Measurements from ENCODE around the gene WFDC5. TPM values are rescaled to one million over a fixed set of nuclear protein-coding genes. Genes with fewer than 3 reads are reported as not detected.

WFDC5 gene
- polyA plus RNA-seq, 1 of the 3 experiments (the other 2 are of a cell fraction), result 0.08 TPM

GRCh38 chr20:45096781-45097180 is 18.2 kb downstream of the WFDC5 start:
- POLR2A ChIA-PET, result no interaction called here
- no peak overlapping the region for H3K9ac ChIP-seq
- 78% methylated on average over 9 of the region's 9 CpGs for WGBS (ENCODE audit: low lambda C conversion rate)
- no peaks in the 10 kb centered on the region for H3K27me3 ChIP-seq (ENCODE audit: insufficient read depth)
- no peaks in the 10 kb centered on the region for H3K9me3 ChIP-seq
- H4K20me1 ChIP-seq (ENCODE audit: insufficient read depth), result no peaks in the 10 kb centered on the region
- DNase-seq, result no peak
- H3K36me3 ChIP-seq (replicated peaks in 1 of 2; ENCODE audit: control insufficient read depth in 1 of 2, insufficient read depth in 2 of 2, low read length in 1 of 2), result no peaks in the 10 kb centered on the region
- H3K4me2 ChIP-seq, result no peak overlapping the region
- no peak overlapping the region for H2AFZ ChIP-seq (ENCODE audit: low read depth)
- H3K27ac ChIP-seq (ENCODE audit: low read depth in 2 of 2, low read length in 1 of 2), result no peak overlapping the region
- CTCF ChIA-PET, result interaction anchor here (0.8 to 9.3 kb wide), 36 partner anchors 9 to 674 kb away, joined by 3 to 158 read pairs (median 6); partner anchors contain the start of genes WFDC12 and WFDC5
- no peaks in the 10 kb centered on the region for H3K79me2 ChIP-seq (ENCODE audit: insufficient read depth)
- H3K4me3 ChIP-seq (ENCODE audit: low read depth in 2 of 2, low read length in 1 of 2), result no peak overlapping the region
- no peaks in the 10 kb centered on the region for H3F3A ChIP-seq (replicated peaks; ENCODE audit: insufficient read depth)
- H3K9me2 ChIP-seq, result no peaks in the 10 kb centered on the region
- no peak for TF ChIP-seq TAF1 (IDR thresholded peaks at IDR 0.05; ENCODE audit: borderline replicate concordance, low read depth, low read length)
- peak; percentile 9; the same call in 1 of the 2 replicates for TF ChIP-seq FOSL2 (IDR thresholded peaks at IDR 0.05; ENCODE audit: borderline replicate concordance, low read depth)
- peaks cover 0 to 4% of the 10 kb centered on the region in 2 experiments; a peak in 1 of 4 replicates for H3K4me1 ChIP-seq (ENCODE audit: control insufficient read depth in 1 of 2, insufficient read depth in 2 of 2, low read depth in 1 of 2, low read length in 1 of 2)

DNA sequence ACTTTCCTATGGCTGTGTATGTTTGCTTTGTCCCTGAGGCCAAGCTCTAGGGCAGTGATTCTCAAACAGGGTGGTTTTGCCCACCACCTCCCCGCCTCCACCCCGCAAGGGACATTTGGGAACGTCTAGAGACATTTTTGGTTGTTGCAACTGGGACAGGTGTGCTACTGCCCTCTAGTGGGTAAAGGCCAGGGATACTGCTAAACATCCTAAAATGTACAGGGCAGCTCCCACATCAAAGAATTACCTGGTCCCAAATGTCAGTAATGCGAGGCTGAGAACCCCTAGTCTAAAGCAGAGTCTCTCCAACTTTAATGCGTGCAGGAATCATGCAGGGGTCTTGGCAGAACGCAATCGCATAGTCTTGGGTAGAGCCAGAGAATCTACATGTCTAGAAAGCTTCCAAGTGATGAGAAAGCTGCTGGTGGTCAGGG is 19.2 kb downstream of the WFDC5 start:
- peak; percentile 85 for TF ChIP-seq SMC3 (IDR thresholded peaks at IDR 0.05; ENCODE audit: low read depth, low read length)
- peak; percentile 78 for TF ChIP-seq RAD21 (IDR thresholded peaks at IDR 0.05; ENCODE audit: low read length)
- no peak for TF ChIP-seq TAF1 (IDR thresholded peaks at IDR 0.05; ENCODE audit: borderline replicate concordance, low read depth, low read length)
- TF ChIP-seq YY1 (IDR thresholded peaks at IDR 0.05; ENCODE audit: low read depth), result no peak
- TF ChIP-seq EZH2phosphoT487 (IDR thresholded peaks at IDR 0.05; ENCODE audit: borderline replicate concordance, low read depth), result no peak
- TF ChIP-seq TEAD4 (IDR thresholded peaks at IDR 0.05; ENCODE audit: borderline replicate concordance, insufficient read depth), result no peak
- TF ChIP-seq POLR2AphosphoS5 (IDR thresholded peaks at IDR 0.05; ENCODE audit: low read depth, low read length), result no peak
- TF ChIP-seq, protein P1, sequence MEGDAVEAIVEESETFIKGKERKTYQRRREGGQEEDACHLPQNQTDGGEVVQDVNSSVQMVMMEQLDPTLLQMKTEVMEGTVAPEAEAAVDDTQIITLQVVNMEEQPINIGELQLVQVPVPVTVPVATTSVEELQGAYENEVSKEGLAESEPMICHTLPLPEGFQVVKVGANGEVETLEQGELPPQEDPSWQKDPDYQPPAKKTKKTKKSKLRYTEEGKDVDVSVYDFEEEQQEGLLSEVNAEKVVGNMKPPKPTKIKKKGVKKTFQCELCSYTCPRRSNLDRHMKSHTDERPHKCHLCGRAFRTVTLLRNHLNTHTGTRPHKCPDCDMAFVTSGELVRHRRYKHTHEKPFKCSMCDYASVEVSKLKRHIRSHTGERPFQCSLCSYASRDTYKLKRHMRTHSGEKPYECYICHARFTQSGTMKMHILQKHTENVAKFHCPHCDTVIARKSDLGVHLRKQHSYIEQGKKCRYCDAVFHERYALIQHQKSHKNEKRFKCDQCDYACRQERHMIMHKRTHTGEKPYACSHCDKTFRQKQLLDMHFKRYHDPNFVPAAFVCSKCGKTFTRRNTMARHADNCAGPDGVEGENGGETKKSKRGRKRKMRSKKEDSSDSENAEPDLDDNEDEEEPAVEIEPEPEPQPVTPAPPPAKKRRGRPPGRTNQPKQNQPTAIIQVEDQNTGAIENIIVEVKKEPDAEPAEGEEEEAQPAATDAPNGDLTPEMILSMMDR (IDR thresholded peaks at IDR 0.05), result peak; percentile 77
- H3F3A ChIP-seq (replicated peaks; ENCODE audit: insufficient read depth), result no peaks in the 10 kb centered on the region
- no peaks in the 10 kb centered on the region for H4K20me1 ChIP-seq (ENCODE audit: insufficient read depth)
- no peaks in the 10 kb centered on the region for H3K9me2 ChIP-seq
- H2AFZ ChIP-seq (ENCODE audit: low read depth), result no peak overlapping the region
- ChIA-PET POLR2A (no interaction called here), CTCF (interaction anchor here (0.6 to 9.3 kb wide), 52 partner anchors 9 to 1489 kb away, joined by 3 to 158 read pairs (median 5); partner anchors contain the start of genes STK4, WFDC12 and WFDC5)
- H3K27ac ChIP-seq (ENCODE audit: low read depth in 2 of 2, low read length in 1 of 2), result no peak overlapping the region
- no peak overlapping the region for H3K4me2 ChIP-seq
- H3K79me2 ChIP-seq (ENCODE audit: insufficient read depth), result no peaks in the 10 kb centered on the region
- peaks cover 0 to 4% of the 10 kb centered on the region in 2 experiments; a peak in 1 of 4 replicates for H3K4me1 ChIP-seq (ENCODE audit: control insufficient read depth in 1 of 2, insufficient read depth in 2 of 2, low read depth in 1 of 2, low read length in 1 of 2)
- H3K27me3 ChIP-seq (ENCODE audit: insufficient read depth), result no peaks in the 10 kb centered on the region
- peak; percentile 66 for DNase-seq
- H3K36me3 ChIP-seq (replicated peaks in 1 of 2; ENCODE audit: control insufficient read depth in 1 of 2, insufficient read depth in 2 of 2, low read length in 1 of 2), result no peaks in the 10 kb centered on the region
- H3K4me3 ChIP-seq (ENCODE audit: low read depth in 2 of 2, low read length in 1 of 2), result no peak overlapping the region
- H3K9me3 ChIP-seq, result no peaks in the 10 kb centered on the region
- 11% methylated on average over 7 of the region's 7 CpGs for WGBS (ENCODE audit: low lambda C conversion rate)
- H3K9ac ChIP-seq, result no peak overlapping the region; the same call in 1 of the 2 replicates

Data from SK-N-SH (cell line).